ENCODE data around the gene TREM1.

The TREM1 gene

GRCh38 chr6:41288030-41288753 is 1.7 kb upstream of the TREM1 start:
- Histone ChIP-seq H3K9me3 (ENCODE audit: low read length) (no peaks in the 10 kb centered on the region), H3K36me3 (ENCODE audit: insufficient read depth, low read length) (no peaks in the 10 kb centered on the region), H3K27me3 (ENCODE audit: insufficient read depth, low read length) (no peaks in the 10 kb centered on the region), H2AFZ (ENCODE audit: low read depth, low read length) (no peak overlapping the region), H3K4me3 (ENCODE audit: low read length) (no peak overlapping the region), H3K4me1 (ENCODE audit: insufficient read depth, low read length) (peaks cover 27% of the 10 kb centered on the region)

GRCh38 chr6:41284726-41285125 is 1.8 kb downstream of the TREM1 start:
- peaks cover 27% of the 10 kb centered on the region for H3K4me1 ChIP-seq (ENCODE audit: insufficient read depth, low read length)

GRCh38 chr6:41283600-41283999 is 2.9 kb downstream of the TREM1 start:
- Histone ChIP-seq H3K4me3 (ENCODE audit: low read length) (no peak overlapping the region), H3K36me3 (ENCODE audit: insufficient read depth, low read length) (no peaks in the 10 kb centered on the region), H3K4me1 (ENCODE audit: insufficient read depth, low read length) (peaks cover 22% of the 10 kb centered on the region)

More at GRCh38 chr6:41284726-41285125, 1.8 kb downstream of the TREM1 start:
- Histone ChIP-seq H2AFZ (ENCODE audit: low read depth, low read length) (no peak overlapping the region), H3K9me3 (ENCODE audit: low read length) (no peaks in the 10 kb centered on the region), H3K27me3 (ENCODE audit: insufficient read depth, low read length) (no peaks in the 10 kb centered on the region), H3K4me3 (ENCODE audit: low read length) (no peak overlapping the region), H3K36me3 (ENCODE audit: insufficient read depth, low read length) (no peaks in the 10 kb centered on the region)

GRCh38 chr6:41280381-41281057 is 6.0 kb downstream of the TREM1 start:
- Histone ChIP-seq H2AFZ (ENCODE audit: low read depth, low read length) (no peak overlapping the region), H3K36me3 (ENCODE audit: insufficient read depth, low read length) (no peaks in the 10 kb centered on the region), H3K9me3 (ENCODE audit: low read length) (no peaks in the 10 kb centered on the region), H3K4me1 (ENCODE audit: insufficient read depth, low read length) (no peaks in the 10 kb centered on the region), H3K27me3 (ENCODE audit: insufficient read depth, low read length) (peaks cover 5% of the 10 kb centered on the region), H3K4me3 (ENCODE audit: low read length) (no peak overlapping the region)

More at GRCh38 chr6:41283600-41283999, 2.9 kb downstream of the TREM1 start:
- Histone ChIP-seq H2AFZ (ENCODE audit: low read depth, low read length) (no peak overlapping the region), H3K9me3 (ENCODE audit: low read length) (no peaks in the 10 kb centered on the region), H3K27me3 (ENCODE audit: insufficient read depth, low read length) (no peaks in the 10 kb centered on the region)

GRCh38 chr6:41278699-41279405 is 7.6 kb downstream of the TREM1 start:
- H3K4me3 ChIP-seq (ENCODE audit: low read length) = no peak overlapping the region
- H3K27me3 ChIP-seq (ENCODE audit: insufficient read depth, low read length) = peaks cover 5% of the 10 kb centered on the region
- H3K36me3 ChIP-seq (ENCODE audit: insufficient read depth, low read length) = no peaks in the 10 kb centered on the region
- no peaks in the 10 kb centered on the region for H3K9me3 ChIP-seq (ENCODE audit: low read length)
- no peaks in the 10 kb centered on the region for H3K4me1 ChIP-seq (ENCODE audit: insufficient read depth, low read length)
- no peak overlapping the region for H2AFZ ChIP-seq (ENCODE audit: low read depth, low read length)

- H3K4me3 ChIP-seq (ENCODE audit: low read length) = no peak overlapping the region
- H3K36me3 ChIP-seq (ENCODE audit: insufficient read depth, low read length) = no peaks in the 10 kb centered on the region
- H3K4me1 ChIP-seq (ENCODE audit: insufficient read depth, low read length) = no peaks in the 10 kb centered on the region
- no peak overlapping the region for H2AFZ ChIP-seq (ENCODE audit: low read depth, low read length)
- no peaks in the 10 kb centered on the region for H3K9me3 ChIP-seq (ENCODE audit: low read length)
- peaks cover 5% of the 10 kb centered on the region for H3K27me3 ChIP-seq (ENCODE audit: insufficient read depth, low read length)
Observed at GRCh38 chr6:41277605-41278004, 8.9 kb downstream of the TREM1 start.

- Histone ChIP-seq H3K27me3 (ENCODE audit: insufficient read depth, low read length) (peaks cover 5% of the 10 kb centered on the region), H3K4me1 (ENCODE audit: insufficient read depth, low read length) (no peaks in the 10 kb centered on the region), H3K4me3 (ENCODE audit: low read length) (no peak overlapping the region), H2AFZ (ENCODE audit: low read depth, low read length) (no peak overlapping the region), H3K36me3 (ENCODE audit: insufficient read depth, low read length) (no peaks in the 10 kb centered on the region), H3K9me3 (ENCODE audit: low read length) (no peaks in the 10 kb centered on the region)
Observed at GRCh38 chr6:41275489-41275888, 11.0 kb downstream of the TREM1 start.

GRCh38 chr6:41274256-41274655 is 12.2 kb downstream of the TREM1 start:
- no peak overlapping the region for H3K4me3 ChIP-seq (ENCODE audit: low read length)
- no peak overlapping the region for H2AFZ ChIP-seq (ENCODE audit: low read depth, low read length)
- H3K27me3 ChIP-seq (ENCODE audit: insufficient read depth, low read length) = peaks cover 5% of the 10 kb centered on the region
- no peaks in the 10 kb centered on the region for H3K36me3 ChIP-seq (ENCODE audit: insufficient read depth, low read length)
- no peaks in the 10 kb centered on the region for H3K4me1 ChIP-seq (ENCODE audit: insufficient read depth, low read length)
- H3K9me3 ChIP-seq (ENCODE audit: low read length) = no peaks in the 10 kb centered on the region

- Histone ChIP-seq H3K36me3 (ENCODE audit: insufficient read depth, low read length) (no peaks in the 10 kb centered on the region), H3K27me3 (ENCODE audit: insufficient read depth, low read length) (peaks cover 5% of the 10 kb centered on the region), H3K4me1 (ENCODE audit: insufficient read depth, low read length) (no peaks in the 10 kb centered on the region), H2AFZ (ENCODE audit: low read depth, low read length) (no peak overlapping the region), H3K4me3 (ENCODE audit: low read length) (no peak overlapping the region), H3K9me3 (ENCODE audit: low read length) (no peaks in the 10 kb centered on the region)
Observed at GRCh38 chr6:41273714-41274113, 12.8 kb downstream of the TREM1 start.

- Histone ChIP-seq H3K9me3 (ENCODE audit: low read length) (no peaks in the 10 kb centered on the region), H2AFZ (ENCODE audit: low read depth, low read length) (no peak overlapping the region), H3K4me1 (ENCODE audit: insufficient read depth, low read length) (no peaks in the 10 kb centered on the region), H3K36me3 (ENCODE audit: insufficient read depth, low read length) (no peaks in the 10 kb centered on the region), H3K4me3 (ENCODE audit: low read length) (no peak overlapping the region), H3K27me3 (ENCODE audit: insufficient read depth, low read length) (peaks cover 5% of the 10 kb centered on the region)
Observed at GRCh38 chr6:41272591-41273240, 13.8 kb downstream of the TREM1 start.

- Histone ChIP-seq H2AFZ (ENCODE audit: low read depth, low read length) (no peak overlapping the region), H3K9me3 (ENCODE audit: low read length) (no peaks in the 10 kb centered on the region), H3K4me1 (ENCODE audit: insufficient read depth, low read length) (no peaks in the 10 kb centered on the region), H3K4me3 (ENCODE audit: low read length) (no peak overlapping the region), H3K27me3 (ENCODE audit: insufficient read depth, low read length) (peaks cover 5% of the 10 kb centered on the region), H3K36me3 (ENCODE audit: insufficient read depth, low read length) (no peaks in the 10 kb centered on the region)
Observed at GRCh38 chr6:41271901-41272395, 14.5 kb downstream of the TREM1 start.

GRCh38 chr6:41269716-41270115 is 16.8 kb downstream of the TREM1 start:
- no peak overlapping the region for H3K4me3 ChIP-seq (ENCODE audit: low read length)
- no peaks in the 10 kb centered on the region for H3K9me3 ChIP-seq (ENCODE audit: low read length)
- no peaks in the 10 kb centered on the region for H3K36me3 ChIP-seq (ENCODE audit: insufficient read depth, low read length)
- H3K27me3 ChIP-seq (ENCODE audit: insufficient read depth, low read length) = no peaks in the 10 kb centered on the region
- no peaks in the 10 kb centered on the region for H3K4me1 ChIP-seq (ENCODE audit: insufficient read depth, low read length)
- H2AFZ ChIP-seq (ENCODE audit: low read depth, low read length) = no peak overlapping the region

GRCh38 chr6:41269166-41269565 is 17.3 kb downstream of the TREM1 start:
- no peak overlapping the region for H3K4me3 ChIP-seq (ENCODE audit: low read length)
- no peaks in the 10 kb centered on the region for H3K36me3 ChIP-seq (ENCODE audit: insufficient read depth, low read length)
- no peaks in the 10 kb centered on the region for H3K9me3 ChIP-seq (ENCODE audit: low read length)
- no peaks in the 10 kb centered on the region for H3K27me3 ChIP-seq (ENCODE audit: insufficient read depth, low read length)
- H3K4me1 ChIP-seq (ENCODE audit: insufficient read depth, low read length) = no peaks in the 10 kb centered on the region
- no peak overlapping the region for H2AFZ ChIP-seq (ENCODE audit: low read depth, low read length)

All from neuron (in vitro differentiated cells).